HL-60 (cell line): Measurements from ENCODE around the gene RAP1A.

Source experiments
- DNase-seq, 2 experiments: peaks; one replicate each; pipeline ENCODE4 v3.0.0-alpha.2; 2010 to 2020; ENCODE audit warnings: low read depth in 1 of 2, low spot score in 1 of 2
- H3K27ac ChIP-seq: fragments of 250-450 bp; sonication (Bioruptor Pico); replicated peaks from 2 replicates; pipeline ENCODE4 v1.5.1; 2020; ENCODE audit warnings: mild to moderate bottlenecking, moderate library complexity
- H3K27me3 ChIP-seq: fragments of 250-450 bp; sonication (Bioruptor Pico); 2 replicates; pipeline ENCODE4 v1.5.1; 2021; ENCODE audit warnings: mild to moderate bottlenecking, moderate library complexity; ENCODE audit not compliant: insufficient read depth, poor library complexity, severe bottlenecking
- H3K4me3 ChIP-seq: replicated peaks from 2 replicates; pipeline ENCODE4 v1.5.1; 2011; ENCODE audit warnings: mild to moderate bottlenecking, control low read depth, low read length; ENCODE audit not compliant: insufficient read depth
- GABPA ChIP-seq: IDR thresholded peaks from 2 replicates; pipeline ENCODE4 v1.6.1; 2012; ENCODE audit warnings: low read depth
- POLR2AphosphoS5 ChIP-seq: IDR thresholded peaks from 2 replicates; pipeline ENCODE4 v1.6.1; 2012; ENCODE audit warnings: low read depth
- SPI1 ChIP-seq: IDR thresholded peaks from 2 replicates; pipeline ENCODE4 v1.6.1; 2012; ENCODE audit warnings: low read depth, mild to moderate bottlenecking, borderline replicate concordance
- TF ChIP-seq, protein P1 (sequence below): IDR thresholded peaks from 2 replicates; pipeline ENCODE4 v1.6.1; 2012; ENCODE audit warnings: low read depth; ENCODE audit not compliant: insufficient replicate concordance
- TF ChIP-seq, protein P2 (sequence below): IDR thresholded peaks from one replicate; pipeline ENCODE4 v1.5.1; 2011; ENCODE audit warnings: low read length, control low read depth, inconsistent platforms; ENCODE audit not compliant: insufficient read depth

RAP1A gene

DNA sequence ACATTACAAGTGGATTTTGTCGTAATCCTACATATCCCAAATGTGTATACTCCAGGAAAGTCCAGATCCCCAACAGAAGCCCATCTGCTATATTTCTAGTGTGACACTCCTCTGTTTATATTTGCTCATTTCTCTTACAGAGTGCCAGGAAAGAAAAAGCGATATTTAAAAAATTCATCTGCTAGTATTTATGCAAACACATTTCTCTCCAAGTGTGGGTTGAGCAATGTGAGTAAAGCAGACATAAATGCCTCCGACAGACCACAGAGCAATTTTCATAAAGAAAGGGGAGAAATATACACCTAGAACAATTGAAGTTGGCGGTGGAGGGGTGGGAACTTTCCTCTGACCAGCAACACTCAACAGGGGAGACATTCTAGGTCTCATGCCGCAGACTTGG is 22.2 kb upstream of the RAP1A start:
- TF ChIP-seq GABPA (no peak), POLR2AphosphoS5 (no peak), SPI1 (no peak)
- TF ChIP-seq, protein P1, sequence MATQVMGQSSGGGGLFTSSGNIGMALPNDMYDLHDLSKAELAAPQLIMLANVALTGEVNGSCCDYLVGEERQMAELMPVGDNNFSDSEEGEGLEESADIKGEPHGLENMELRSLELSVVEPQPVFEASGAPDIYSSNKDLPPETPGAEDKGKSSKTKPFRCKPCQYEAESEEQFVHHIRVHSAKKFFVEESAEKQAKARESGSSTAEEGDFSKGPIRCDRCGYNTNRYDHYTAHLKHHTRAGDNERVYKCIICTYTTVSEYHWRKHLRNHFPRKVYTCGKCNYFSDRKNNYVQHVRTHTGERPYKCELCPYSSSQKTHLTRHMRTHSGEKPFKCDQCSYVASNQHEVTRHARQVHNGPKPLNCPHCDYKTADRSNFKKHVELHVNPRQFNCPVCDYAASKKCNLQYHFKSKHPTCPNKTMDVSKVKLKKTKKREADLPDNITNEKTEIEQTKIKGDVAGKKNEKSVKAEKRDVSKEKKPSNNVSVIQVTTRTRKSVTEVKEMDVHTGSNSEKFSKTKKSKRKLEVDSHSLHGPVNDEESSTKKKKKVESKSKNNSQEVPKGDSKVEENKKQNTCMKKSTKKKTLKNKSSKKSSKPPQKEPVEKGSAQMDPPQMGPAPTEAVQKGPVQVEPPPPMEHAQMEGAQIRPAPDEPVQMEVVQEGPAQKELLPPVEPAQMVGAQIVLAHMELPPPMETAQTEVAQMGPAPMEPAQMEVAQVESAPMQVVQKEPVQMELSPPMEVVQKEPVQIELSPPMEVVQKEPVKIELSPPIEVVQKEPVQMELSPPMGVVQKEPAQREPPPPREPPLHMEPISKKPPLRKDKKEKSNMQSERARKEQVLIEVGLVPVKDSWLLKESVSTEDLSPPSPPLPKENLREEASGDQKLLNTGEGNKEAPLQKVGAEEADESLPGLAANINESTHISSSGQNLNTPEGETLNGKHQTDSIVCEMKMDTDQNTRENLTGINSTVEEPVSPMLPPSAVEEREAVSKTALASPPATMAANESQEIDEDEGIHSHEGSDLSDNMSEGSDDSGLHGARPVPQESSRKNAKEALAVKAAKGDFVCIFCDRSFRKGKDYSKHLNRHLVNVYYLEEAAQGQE: no peak
- TF ChIP-seq, protein P2, sequence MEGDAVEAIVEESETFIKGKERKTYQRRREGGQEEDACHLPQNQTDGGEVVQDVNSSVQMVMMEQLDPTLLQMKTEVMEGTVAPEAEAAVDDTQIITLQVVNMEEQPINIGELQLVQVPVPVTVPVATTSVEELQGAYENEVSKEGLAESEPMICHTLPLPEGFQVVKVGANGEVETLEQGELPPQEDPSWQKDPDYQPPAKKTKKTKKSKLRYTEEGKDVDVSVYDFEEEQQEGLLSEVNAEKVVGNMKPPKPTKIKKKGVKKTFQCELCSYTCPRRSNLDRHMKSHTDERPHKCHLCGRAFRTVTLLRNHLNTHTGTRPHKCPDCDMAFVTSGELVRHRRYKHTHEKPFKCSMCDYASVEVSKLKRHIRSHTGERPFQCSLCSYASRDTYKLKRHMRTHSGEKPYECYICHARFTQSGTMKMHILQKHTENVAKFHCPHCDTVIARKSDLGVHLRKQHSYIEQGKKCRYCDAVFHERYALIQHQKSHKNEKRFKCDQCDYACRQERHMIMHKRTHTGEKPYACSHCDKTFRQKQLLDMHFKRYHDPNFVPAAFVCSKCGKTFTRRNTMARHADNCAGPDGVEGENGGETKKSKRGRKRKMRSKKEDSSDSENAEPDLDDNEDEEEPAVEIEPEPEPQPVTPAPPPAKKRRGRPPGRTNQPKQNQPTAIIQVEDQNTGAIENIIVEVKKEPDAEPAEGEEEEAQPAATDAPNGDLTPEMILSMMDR: no peak
- Histone ChIP-seq H3K27ac (no peak overlapping the region), H3K4me3 (no peak overlapping the region), H3K27me3 (no peaks in the 10 kb centered on the region)
- DNase-seq: no peak

DNA sequence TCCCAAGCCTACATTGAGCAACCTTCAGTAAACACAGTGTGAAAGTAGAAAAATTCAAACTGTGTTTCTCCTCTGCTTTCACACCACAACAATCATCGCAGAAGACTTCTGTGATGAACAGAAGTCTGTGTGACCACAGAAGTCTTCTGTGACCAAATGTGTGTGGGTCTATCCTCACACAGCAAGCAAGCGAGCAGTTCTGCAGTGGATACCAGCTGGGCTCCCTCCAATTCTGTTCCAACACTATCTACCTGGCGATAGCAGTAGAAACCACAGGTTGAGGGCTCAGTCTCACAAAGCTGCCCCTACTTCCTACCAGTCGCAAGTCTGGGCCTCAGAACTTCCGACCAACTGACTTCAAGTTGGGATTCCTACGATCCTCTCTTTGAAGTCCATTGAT is 21.0 kb upstream of the RAP1A start:
- no peaks in the 10 kb centered on the region for H3K27me3 ChIP-seq
- no peak for DNase-seq

DNA sequence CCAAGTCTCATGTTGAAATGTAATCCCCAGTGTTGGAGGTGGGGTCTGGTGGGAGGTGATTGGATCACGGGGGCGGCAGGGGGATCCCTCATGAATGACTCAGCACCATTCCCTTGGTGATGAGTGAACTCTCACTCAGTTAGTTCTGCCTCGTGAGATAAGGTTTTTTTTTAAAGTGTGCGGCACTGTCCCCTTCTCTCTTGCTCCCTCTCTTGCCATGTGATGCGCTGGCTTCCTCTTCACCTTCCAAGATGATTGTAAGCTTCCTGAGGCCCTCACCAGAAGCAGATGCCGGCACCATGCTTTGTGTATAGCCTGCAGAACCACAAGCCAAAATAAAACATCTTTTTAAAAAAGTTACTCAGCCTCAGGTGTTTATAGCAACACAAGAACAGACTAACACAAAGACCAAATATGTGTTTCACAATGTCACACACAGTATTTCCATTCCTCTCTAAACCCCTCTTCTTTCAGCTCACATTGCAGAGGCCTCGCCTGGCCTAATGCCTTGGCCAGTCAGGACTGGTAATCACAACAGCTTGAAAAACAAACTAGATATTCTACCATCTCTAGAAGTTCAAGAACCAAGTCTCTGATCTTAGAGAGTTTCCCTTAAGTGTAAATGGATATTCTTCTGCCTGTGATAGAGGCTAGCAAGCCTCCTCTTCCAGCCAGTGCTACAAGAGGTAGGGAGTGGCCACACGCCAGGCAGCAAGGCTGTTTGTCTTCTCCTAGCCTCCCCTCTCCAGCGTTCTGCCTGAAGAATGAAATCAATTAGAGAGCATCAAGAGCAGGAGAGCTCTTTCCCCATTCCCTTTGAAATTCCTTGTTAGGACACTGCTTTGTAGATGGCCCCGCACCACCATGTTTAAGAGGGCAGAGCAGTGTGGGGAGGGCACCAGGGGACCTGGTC is 19.6 kb upstream of the RAP1A start:
- DNase-seq: no peak
- Histone ChIP-seq H3K27ac (no peak overlapping the region), H3K27me3 (no peaks in the 10 kb centered on the region), H3K4me3 (no peak overlapping the region)
- TF ChIP-seq POLR2AphosphoS5 (no peak), GABPA (no peak), SPI1 (no peak)
- TF ChIP-seq, protein P1: no peak
- TF ChIP-seq, protein P2: no peak

More for the DNA sequence above, 21.0 kb upstream of the RAP1A start:
- TF ChIP-seq, protein P1: no peak
- TF ChIP-seq POLR2AphosphoS5: no peak
- TF ChIP-seq SPI1: no peak
- TF ChIP-seq GABPA: no peak
- TF ChIP-seq, protein P2: no peak
- H3K4me3 ChIP-seq: no peak overlapping the region
- no peak overlapping the region for H3K27ac ChIP-seq
